HCT116 (cell line): ENCODE data around the gene TMEM134. TPM values are rescaled to one million over a fixed set of nuclear protein-coding genes. Genes with fewer than 3 reads are reported as not detected.

Experiments used
- ATAC-seq: fragments of 200-7000 bp; cut with Tn5 transposase; 2 replicates; pipeline ENCODE4 v1.9.1; 2020; ENCODE audit warnings: mild to moderate bottlenecking, moderate library complexity
- BruUV-seq: library from RNA; stranded (reverse); fragments of 400-500 nt; replicated peaks from 2 replicates; lab custom pipeline; 2021; lab: Mats Ljungman, UMichigan
- CTCF ChIA-PET: fragments of 300-600 bp; sonication (Branson Sonifier 250); formaldehyde crosslinking; loops from one replicate; lab custom pipeline; 2021; ENCODE audit warnings: antibody characterized with exemption; lab: Charles Lee
- POLR2A ChIA-PET: fragments of 300-600, 350-600 bp; sonication (Branson Sonifier 250); formaldehyde crosslinking; loops from one replicate; lab custom pipeline; 2021; ENCODE audit warnings: antibody characterized with exemption; lab: Charles Lee
- RAD21 ChIA-PET, 2 experiments: fragments of 300-600 bp; sonication (Branson Sonifier 250); formaldehyde crosslinking; loops; one replicate each; lab custom pipeline; 2023; ENCODE audit warnings: low total read pairs in 2 of 2; ENCODE audit not compliant: uncharacterized antibody in 2 of 2, unreplicated experiment in 2 of 2, low non-redundant PET in 1 of 2; lab: Charles Lee
- DNase-seq: peaks from one replicate; pipeline ENCODE4 v3.0.0-alpha.2; 2010; ENCODE audit warnings: low read depth, low spot score
- H2AFZ ChIP-seq: fragments of 200-600 bp; shearing (Covaris generic), sonication (generic); 2 replicates; pipeline ENCODE4 v1.6.1; 2017; ENCODE audit warnings: low read depth, mixed run types, mixed read lengths, antibody characterized with exemption, low read length; ENCODE audit not compliant: poor library complexity, severe bottlenecking
- H3K27ac ChIP-seq: 2 replicates; pipeline ENCODE4 v1.5.1; 2012; ENCODE audit warnings: low read depth, low read length
- H3K27me3 ChIP-seq: fragments of 200-600 bp; sonication (generic); 2 replicates; pipeline ENCODE4 v1.6.1; 2016; ENCODE audit warnings: mixed run types, low read length, mixed read lengths; ENCODE audit not compliant: insufficient read depth
- H3K36me3 ChIP-seq, 2 experiments: fragments of 200-500 bp in 1 of 2; fragments of 200-600 bp in 1 of 2; sonication (Bioruptor generic) in 1 of 2; sonication (generic) in 1 of 2; 2 replicates each; pipeline versions ENCODE4 v1.5.1 to v1.6.1; 2014 to 2016; ENCODE audit warnings: low read length in 2 of 2, inconsistent platforms in 1 of 2, mixed read lengths in 1 of 2, mixed run types in 1 of 2; ENCODE audit not compliant: insufficient read depth in 2 of 2, control insufficient read depth in 1 of 2
- H3K4me1 ChIP-seq, 2 experiments: fragments of 200-600 bp in 1 of 2; sonication (generic) in 1 of 2; 2 replicates each; pipeline versions ENCODE4 v1.5.1 to v1.6.1; 2012 to 2017; ENCODE audit warnings: low read length in 2 of 2, inconsistent platforms in 1 of 2, mild to moderate bottlenecking in 1 of 2, mixed read lengths in 1 of 2, mixed run types in 1 of 2, moderate library complexity in 1 of 2; ENCODE audit not compliant: insufficient read depth in 2 of 2, control insufficient read depth in 1 of 2
- H3K4me2 ChIP-seq: fragments of 200-600 bp; sonication (generic); 2 replicates; pipeline ENCODE4 v1.6.1; 2017; ENCODE audit warnings: mixed run types, low read length, mixed read lengths
- H3K4me3 ChIP-seq, 2 experiments: fragments of 200-600 bp in 1 of 2; sonication (generic) in 1 of 2; replicated peaks in 1 of 2; 2 replicates each; pipeline ENCODE4 v1.5.1; 2011 to 2016; ENCODE audit warnings: low read length in 2 of 2, control low read depth in 1 of 2, low read depth in 1 of 2, mild to moderate bottlenecking in 1 of 2, mixed read lengths in 1 of 2, mixed run types in 1 of 2
- H3K79me2 ChIP-seq: fragments of 200-600 bp; sonication (generic); 2 replicates; pipeline ENCODE4 v1.6.1; 2017; ENCODE audit warnings: mild to moderate bottlenecking, mixed run types, low read length, moderate library complexity, mixed read lengths; ENCODE audit not compliant: insufficient read depth
- H3K9ac ChIP-seq: fragments of 200-600 bp; sonication (generic); 2 replicates; pipeline ENCODE4 v1.6.1; 2016; ENCODE audit warnings: low read length, mixed read lengths
- H3K9me2 ChIP-seq: fragments of 200-600 bp; sonication (generic), shearing (Covaris generic); 2 replicates; pipeline ENCODE4 v1.6.1; 2017; ENCODE audit warnings: mixed run types, mild to moderate bottlenecking, moderate library complexity; ENCODE audit not compliant: insufficient read depth
- H3K9me3 ChIP-seq, 2 experiments: fragments of 200-500 bp in 1 of 2; fragments of 200-600 bp in 1 of 2; sonication (Bioruptor generic) in 1 of 2; sonication (generic) in 1 of 2; 2 replicates each; pipeline ENCODE4 v1.6.1; 2014 to 2017; ENCODE audit warnings: low read length in 2 of 2, mixed read lengths in 2 of 2, inconsistent platforms in 1 of 2, low read depth in 1 of 2, mild to moderate bottlenecking in 1 of 2, mixed run types in 1 of 2, moderate library complexity in 1 of 2; ENCODE audit not compliant: control insufficient read depth in 1 of 2, insufficient read depth in 1 of 2
- H4K20me1 ChIP-seq: fragments of 200-600 bp; sonication (generic), shearing (Covaris generic); 2 replicates; pipeline ENCODE4 v1.6.1; 2017; ENCODE audit warnings: mixed run types, mild to moderate bottlenecking, moderate library complexity; ENCODE audit not compliant: insufficient read depth
- TCF7L2 ChIP-seq: IDR thresholded peaks from 2 replicates; pipeline ENCODE4 v1.7.0; 2011; ENCODE audit warnings: borderline replicate concordance, inconsistent platforms; ENCODE audit not compliant: insufficient read depth, insufficient read length; ENCODE audit errors: extremely low read depth
- intact Hi-C: fragments of 100-400 bp; cut with micrococcal nuclease; formaldehyde crosslinking; loops from 2 replicates; pipeline ENCODE4 v1.10.0; 2022
- total RNA-seq: library from RNA; stranded (reverse); gene quantifications from one replicate; pipeline ENCODE4 v1.2.1, GENCODE V29; 2021; ENCODE audit not compliant: unreplicated experiment
- TF ChIP-seq, protein P1 (sequence below), 3 experiments: fragments of 200-600 bp in 1 of 3; sonication (generic) in 1 of 3; IDR thresholded peaks in 2 of 3; conservative IDR thresholded peaks in 1 of 3; 2 replicates each; pipeline ENCODE4 v1.5.1; 2012 to 2017; ENCODE audit warnings: low read depth in 2 of 3, low read length in 2 of 3, antibody characterized with exemption in 1 of 3, borderline replicate concordance in 1 of 3, control low read depth in 1 of 3, mild to moderate bottlenecking in 1 of 3, mixed read lengths in 1 of 3, mixed run types in 1 of 3, moderate library complexity in 1 of 3; ENCODE audit not compliant: insufficient read depth in 1 of 3
- TF ChIP-seq, protein P2 (sequence below): IDR thresholded peaks from 2 replicates; pipeline ENCODE4 v1.6.1; 2012
- TF ChIP-seq, protein P3 (sequence below): IDR thresholded peaks from 2 replicates; pipeline ENCODE4 v1.6.1; 2012; ENCODE audit warnings: low read depth

The TMEM134 gene
- total RNA-seq, 1 experiment from 2014 or later = 44.2 TPM

DNA sequence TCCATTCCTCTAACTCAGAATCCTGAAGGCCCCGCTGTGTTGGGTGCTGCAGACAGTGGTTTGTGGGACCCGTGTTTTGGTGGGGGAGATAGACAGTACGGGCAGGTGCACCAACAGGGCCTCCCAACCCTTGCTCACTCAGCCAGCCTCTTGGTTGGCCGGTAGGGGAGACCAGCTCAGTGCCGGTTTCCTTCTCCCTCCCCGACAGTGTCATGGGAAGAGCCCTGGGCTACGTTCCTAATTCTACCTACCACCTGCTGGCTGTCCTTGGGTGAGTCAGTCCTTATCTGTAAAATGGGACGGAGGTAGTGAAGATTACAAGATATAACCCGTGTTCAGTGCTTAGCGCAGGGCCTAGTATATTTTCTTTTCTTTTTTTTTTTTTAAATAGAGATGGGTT lies 5.9 kb downstream of the TMEM134 start:
- Histone ChIP-seq H3K27ac (peak overlapping the region; percentile 98), H3K9me2 (no peaks in the 10 kb centered on the region), H3K79me2 (peaks cover 9% of the 10 kb centered on the region; the same call in 1 of the 2 replicates), H4K20me1 (no peaks in the 10 kb centered on the region), H3K4me2 (peak overlapping the region; percentile 100), H3K4me3 (0 out of 4 replicates have a peak overlapping the region, but pooled peaks of 1 of the 2 experiments have one; percentile 96), H3K9me3 (no peaks in the 10 kb centered on the region), H3K27me3 (no peaks in the 10 kb centered on the region), H2AFZ (no peak overlapping the region), H3K36me3 (no peaks in the 10 kb centered on the region), H3K9ac (peak overlapping the region; percentile 97), H3K4me1 (peaks cover 35 to 51% of the 10 kb centered on the region in 2 experiments)
- intact Hi-C loops = no loop called here
- DNase-seq = no peak
- ChIA-PET CTCF (no interaction called here), POLR2A (no interaction called here), RAD21 (no interaction called here)
- no peak for ATAC-seq
- no TSS peak for BruUV-seq
- TF ChIP-seq TCF7L2 = no peak

DNA sequence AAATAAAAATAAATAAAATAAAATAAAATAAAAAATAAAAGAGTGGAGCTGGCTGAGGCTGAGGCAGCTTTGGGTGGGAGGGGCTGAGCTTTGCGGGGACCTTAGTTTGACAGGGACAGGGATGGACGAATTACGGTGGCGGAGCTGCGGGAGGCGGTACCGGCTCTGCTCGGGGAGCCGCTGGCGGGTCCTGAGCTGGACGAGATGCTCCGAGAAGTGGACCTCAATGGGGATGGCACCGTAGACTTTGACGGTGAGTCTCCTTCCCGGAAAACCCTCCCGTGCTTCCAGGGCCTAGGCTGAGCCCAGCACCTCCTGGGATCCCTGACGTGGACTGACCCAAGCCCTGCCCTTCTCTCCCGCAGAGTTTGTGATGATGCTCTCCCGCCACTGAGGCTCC lies 10.8 kb downstream of the TMEM134 start:
- H4K20me1 ChIP-seq = no peaks in the 10 kb centered on the region
- no peak overlapping the region for H3K4me2 ChIP-seq
- H3K9ac ChIP-seq = no peak overlapping the region
- ATAC-seq = no peak
- intact Hi-C loops = no loop called here
- no TSS peak for BruUV-seq
- no peaks in the 10 kb centered on the region for H3K27me3 ChIP-seq
- H3K9me2 ChIP-seq = no peaks in the 10 kb centered on the region
- no peaks in the 10 kb centered on the region for H3K36me3 ChIP-seq
- CTCF ChIA-PET = no interaction called here
- H2AFZ ChIP-seq = no peak overlapping the region
- H3K4me1 ChIP-seq = peaks cover 4 to 7% of the 10 kb centered on the region in 2 experiments
- RAD21 ChIA-PET = no interaction called here
- no peaks in the 10 kb centered on the region for H3K9me3 ChIP-seq
- H3K79me2 ChIP-seq = no peaks in the 10 kb centered on the region
- H3K4me3 ChIP-seq = no peak overlapping the region
- TF ChIP-seq, protein P1, sequence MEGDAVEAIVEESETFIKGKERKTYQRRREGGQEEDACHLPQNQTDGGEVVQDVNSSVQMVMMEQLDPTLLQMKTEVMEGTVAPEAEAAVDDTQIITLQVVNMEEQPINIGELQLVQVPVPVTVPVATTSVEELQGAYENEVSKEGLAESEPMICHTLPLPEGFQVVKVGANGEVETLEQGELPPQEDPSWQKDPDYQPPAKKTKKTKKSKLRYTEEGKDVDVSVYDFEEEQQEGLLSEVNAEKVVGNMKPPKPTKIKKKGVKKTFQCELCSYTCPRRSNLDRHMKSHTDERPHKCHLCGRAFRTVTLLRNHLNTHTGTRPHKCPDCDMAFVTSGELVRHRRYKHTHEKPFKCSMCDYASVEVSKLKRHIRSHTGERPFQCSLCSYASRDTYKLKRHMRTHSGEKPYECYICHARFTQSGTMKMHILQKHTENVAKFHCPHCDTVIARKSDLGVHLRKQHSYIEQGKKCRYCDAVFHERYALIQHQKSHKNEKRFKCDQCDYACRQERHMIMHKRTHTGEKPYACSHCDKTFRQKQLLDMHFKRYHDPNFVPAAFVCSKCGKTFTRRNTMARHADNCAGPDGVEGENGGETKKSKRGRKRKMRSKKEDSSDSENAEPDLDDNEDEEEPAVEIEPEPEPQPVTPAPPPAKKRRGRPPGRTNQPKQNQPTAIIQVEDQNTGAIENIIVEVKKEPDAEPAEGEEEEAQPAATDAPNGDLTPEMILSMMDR (IDR thresholded peaks at IDR 0.05 in 2 of 3, conservative IDR thresholded peaks at IDR 0.05 in 1 of 3; ENCODE audit: borderline replicate concordance in 1 of 3, insufficient read depth in 1 of 3, low read depth in 2 of 3, low read length in 2 of 3) = no peak
- TF ChIP-seq, protein P2, sequence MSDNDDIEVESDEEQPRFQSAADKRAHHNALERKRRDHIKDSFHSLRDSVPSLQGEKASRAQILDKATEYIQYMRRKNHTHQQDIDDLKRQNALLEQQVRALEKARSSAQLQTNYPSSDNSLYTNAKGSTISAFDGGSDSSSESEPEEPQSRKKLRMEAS = no peak
- TF ChIP-seq, protein P3, sequence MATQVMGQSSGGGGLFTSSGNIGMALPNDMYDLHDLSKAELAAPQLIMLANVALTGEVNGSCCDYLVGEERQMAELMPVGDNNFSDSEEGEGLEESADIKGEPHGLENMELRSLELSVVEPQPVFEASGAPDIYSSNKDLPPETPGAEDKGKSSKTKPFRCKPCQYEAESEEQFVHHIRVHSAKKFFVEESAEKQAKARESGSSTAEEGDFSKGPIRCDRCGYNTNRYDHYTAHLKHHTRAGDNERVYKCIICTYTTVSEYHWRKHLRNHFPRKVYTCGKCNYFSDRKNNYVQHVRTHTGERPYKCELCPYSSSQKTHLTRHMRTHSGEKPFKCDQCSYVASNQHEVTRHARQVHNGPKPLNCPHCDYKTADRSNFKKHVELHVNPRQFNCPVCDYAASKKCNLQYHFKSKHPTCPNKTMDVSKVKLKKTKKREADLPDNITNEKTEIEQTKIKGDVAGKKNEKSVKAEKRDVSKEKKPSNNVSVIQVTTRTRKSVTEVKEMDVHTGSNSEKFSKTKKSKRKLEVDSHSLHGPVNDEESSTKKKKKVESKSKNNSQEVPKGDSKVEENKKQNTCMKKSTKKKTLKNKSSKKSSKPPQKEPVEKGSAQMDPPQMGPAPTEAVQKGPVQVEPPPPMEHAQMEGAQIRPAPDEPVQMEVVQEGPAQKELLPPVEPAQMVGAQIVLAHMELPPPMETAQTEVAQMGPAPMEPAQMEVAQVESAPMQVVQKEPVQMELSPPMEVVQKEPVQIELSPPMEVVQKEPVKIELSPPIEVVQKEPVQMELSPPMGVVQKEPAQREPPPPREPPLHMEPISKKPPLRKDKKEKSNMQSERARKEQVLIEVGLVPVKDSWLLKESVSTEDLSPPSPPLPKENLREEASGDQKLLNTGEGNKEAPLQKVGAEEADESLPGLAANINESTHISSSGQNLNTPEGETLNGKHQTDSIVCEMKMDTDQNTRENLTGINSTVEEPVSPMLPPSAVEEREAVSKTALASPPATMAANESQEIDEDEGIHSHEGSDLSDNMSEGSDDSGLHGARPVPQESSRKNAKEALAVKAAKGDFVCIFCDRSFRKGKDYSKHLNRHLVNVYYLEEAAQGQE = no peak
- TF ChIP-seq, all 23 proteins: peak for 0
- H3K27ac ChIP-seq = no peak overlapping the region
- DNase-seq = no peak
- POLR2A ChIA-PET = no interaction called here
